Mucosa of descending colon (tissue), 3 donors: ENCODE measurements around the gene NFATC2IP. TPM values are rescaled to one million over a fixed set of nuclear protein-coding genes. Genes with fewer than 3 reads are reported as not detected.

Experiments
- ATAC-seq: fragments of 200-7000 bp; cut with Tn5 transposase; one replicate; pipeline ENCODE4 v1.9.1; 2020; ENCODE audit warnings: mild to moderate bottlenecking, moderate library complexity
- DNase-seq, 3 donors: peaks; one replicate each; pipeline ENCODE4 v3.0.0-alpha.2; 2020
- H3K36me3 ChIP-seq: fragments of 200-600 bp; one replicate; pipeline ENCODE4 v1.8.0; 2021; ENCODE audit warnings: low read depth, mild to moderate bottlenecking
- H3K4me1 ChIP-seq: fragments of 200-600 bp; one replicate; pipeline ENCODE4 v1.8.0; 2021; ENCODE audit warnings: low read depth, mild to moderate bottlenecking
- H3K4me3 ChIP-seq: fragments of 200-600 bp; one replicate; pipeline ENCODE4 v1.8.0; 2021; ENCODE audit warnings: mild to moderate bottlenecking
- H3K9me3 ChIP-seq: fragments of 200-600 bp; one replicate; pipeline ENCODE4 v1.8.0; 2021; ENCODE audit warnings: mild to moderate bottlenecking
- intact Hi-C, 2 donors: fragments of 100-400 bp; cut with DNase I in 1 of 2; cut with micrococcal nuclease in 1 of 2; formaldehyde crosslinking; loops; one replicate each; pipeline versions ENCODE4 v1.11.0 to v1.11.1; 2022; cut with DNase I, micrococcal nuclease
- total RNA-seq, 3 donors: library from RNA; stranded (reverse); fragmentation: NEBNext Ultra II Directional in 2 of 3; extraction: Animal tissue kit (Norgen Biotek cat#: 25700) in 2 of 3; gene quantifications; one replicate each; pipeline versions ENCODE4 v1.2.1 to v1.2.4, GENCODE V29; 2021 to 2023
- TF ChIP-seq, protein P1 (sequence below): fragments of 200-600 bp; IDR thresholded peaks from one replicate; pipeline ENCODE4 v1.8.0; 2022; ENCODE audit warnings: antibody characterized with exemption, mild to moderate bottlenecking
- donor health status: DM: no; HTN: no; CAD: no; lungs with moderate emphysema.
- donor health status: DM: no; HTN: no; CAD: no.
- donor health status: DM: no; HTN: yes; CAD: no.

The NFATC2IP gene
- total RNA-seq, 3 donors from 2014 or later: 45.0 to 57.9 (median 50.9) TPM

GRCh38 chr16:28927815-28928214 lies 22.9 kb upstream of the NFATC2IP start:
- ATAC-seq (no peak), DNase-seq (no peak)
- intact Hi-C loops: no loop called here
- TF ChIP-seq, protein P1, sequence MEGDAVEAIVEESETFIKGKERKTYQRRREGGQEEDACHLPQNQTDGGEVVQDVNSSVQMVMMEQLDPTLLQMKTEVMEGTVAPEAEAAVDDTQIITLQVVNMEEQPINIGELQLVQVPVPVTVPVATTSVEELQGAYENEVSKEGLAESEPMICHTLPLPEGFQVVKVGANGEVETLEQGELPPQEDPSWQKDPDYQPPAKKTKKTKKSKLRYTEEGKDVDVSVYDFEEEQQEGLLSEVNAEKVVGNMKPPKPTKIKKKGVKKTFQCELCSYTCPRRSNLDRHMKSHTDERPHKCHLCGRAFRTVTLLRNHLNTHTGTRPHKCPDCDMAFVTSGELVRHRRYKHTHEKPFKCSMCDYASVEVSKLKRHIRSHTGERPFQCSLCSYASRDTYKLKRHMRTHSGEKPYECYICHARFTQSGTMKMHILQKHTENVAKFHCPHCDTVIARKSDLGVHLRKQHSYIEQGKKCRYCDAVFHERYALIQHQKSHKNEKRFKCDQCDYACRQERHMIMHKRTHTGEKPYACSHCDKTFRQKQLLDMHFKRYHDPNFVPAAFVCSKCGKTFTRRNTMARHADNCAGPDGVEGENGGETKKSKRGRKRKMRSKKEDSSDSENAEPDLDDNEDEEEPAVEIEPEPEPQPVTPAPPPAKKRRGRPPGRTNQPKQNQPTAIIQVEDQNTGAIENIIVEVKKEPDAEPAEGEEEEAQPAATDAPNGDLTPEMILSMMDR: no peak
- Histone ChIP-seq H3K4me1 (peaks cover 6% of the 10 kb centered on the region), H3K36me3 (no peaks in the 10 kb centered on the region), H3K4me3 (no peak overlapping the region), H3K9me3 (no peaks in the 10 kb centered on the region)

GRCh38 chr16:28930203-28930602 lies 20.5 kb upstream of the NFATC2IP start:
- no peak for ATAC-seq
- intact Hi-C loops: no loop called here

DNA sequence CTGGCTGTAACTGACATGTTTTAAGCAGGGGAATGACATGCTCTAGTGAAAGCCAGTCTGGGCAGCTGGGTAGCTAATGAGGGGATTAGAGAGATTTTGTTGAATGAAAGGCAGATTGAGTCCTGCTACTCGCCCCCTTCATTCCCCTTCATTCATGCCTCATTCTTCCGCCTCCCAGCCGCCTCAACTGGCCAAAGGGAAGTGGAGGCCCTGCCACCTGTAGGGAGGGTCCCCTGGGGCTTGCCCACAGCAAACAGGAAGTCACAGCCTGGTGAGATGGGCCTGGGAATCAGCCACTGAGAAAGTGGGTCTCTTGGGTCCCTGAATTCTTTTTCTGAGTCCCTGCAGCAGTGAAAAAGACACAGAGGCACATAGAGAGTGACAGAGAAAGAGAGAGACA lies 20.1 kb upstream of the NFATC2IP start:
- intact Hi-C loops: no loop called here
- Histone ChIP-seq H3K4me1 (no peaks in the 10 kb centered on the region), H3K36me3 (no peaks in the 10 kb centered on the region), H3K4me3 (no peak overlapping the region), H3K9me3 (no peaks in the 10 kb centered on the region)
- DNase-seq (peak in 1 of 3 donors; percentile 67), ATAC-seq (peak; percentile 38)
- TF ChIP-seq, protein P1: no peak

More at GRCh38 chr16:28930203-28930602, 20.5 kb upstream of the NFATC2IP start:
- DNase-seq: no peak
- Histone ChIP-seq H3K4me3 (no peak overlapping the region), H3K4me1 (no peaks in the 10 kb centered on the region), H3K9me3 (no peaks in the 10 kb centered on the region), H3K36me3 (no peaks in the 10 kb centered on the region)
- TF ChIP-seq, protein P1: no peak

DNA sequence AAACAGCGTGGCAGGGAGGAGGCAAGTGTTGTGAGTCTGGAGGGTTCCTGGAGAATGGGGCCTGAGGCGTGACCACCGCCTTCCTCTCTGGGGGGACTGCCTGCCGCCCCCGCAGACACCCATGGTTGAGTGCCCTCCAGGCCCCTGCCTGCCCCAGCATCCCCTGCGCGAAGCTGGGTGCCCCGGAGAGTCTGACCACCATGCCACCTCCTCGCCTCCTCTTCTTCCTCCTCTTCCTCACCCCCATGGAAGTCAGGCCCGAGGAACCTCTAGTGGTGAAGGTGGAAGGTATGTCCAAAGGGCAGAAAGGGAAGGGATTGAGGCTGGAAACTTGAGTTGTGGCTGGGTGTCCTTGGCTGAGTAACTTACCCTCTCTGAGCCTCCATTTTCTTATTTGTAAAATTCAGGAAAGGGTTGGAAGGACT lies 18.9 kb upstream of the NFATC2IP start, which contains the start of gene CD19:
Gene CD19, plus strand, starts transcription at position 171 of the 425 bp plus-strand sequence. Its CDS starts 30 bp downstream, at position 201.
- intact Hi-C loops: no loop called here
- H3K9me3 ChIP-seq: no peaks in the 10 kb centered on the region
- H3K36me3 ChIP-seq: no peaks in the 10 kb centered on the region
- ATAC-seq (no peak), DNase-seq (peak in 1 of 3 donors; percentile 67)
- TF ChIP-seq, protein P1: no peak
- H3K4me1 ChIP-seq: peaks cover 5% of the 10 kb centered on the region
- H3K4me3 ChIP-seq: no peak within 1 kb of the TSS

DNA sequence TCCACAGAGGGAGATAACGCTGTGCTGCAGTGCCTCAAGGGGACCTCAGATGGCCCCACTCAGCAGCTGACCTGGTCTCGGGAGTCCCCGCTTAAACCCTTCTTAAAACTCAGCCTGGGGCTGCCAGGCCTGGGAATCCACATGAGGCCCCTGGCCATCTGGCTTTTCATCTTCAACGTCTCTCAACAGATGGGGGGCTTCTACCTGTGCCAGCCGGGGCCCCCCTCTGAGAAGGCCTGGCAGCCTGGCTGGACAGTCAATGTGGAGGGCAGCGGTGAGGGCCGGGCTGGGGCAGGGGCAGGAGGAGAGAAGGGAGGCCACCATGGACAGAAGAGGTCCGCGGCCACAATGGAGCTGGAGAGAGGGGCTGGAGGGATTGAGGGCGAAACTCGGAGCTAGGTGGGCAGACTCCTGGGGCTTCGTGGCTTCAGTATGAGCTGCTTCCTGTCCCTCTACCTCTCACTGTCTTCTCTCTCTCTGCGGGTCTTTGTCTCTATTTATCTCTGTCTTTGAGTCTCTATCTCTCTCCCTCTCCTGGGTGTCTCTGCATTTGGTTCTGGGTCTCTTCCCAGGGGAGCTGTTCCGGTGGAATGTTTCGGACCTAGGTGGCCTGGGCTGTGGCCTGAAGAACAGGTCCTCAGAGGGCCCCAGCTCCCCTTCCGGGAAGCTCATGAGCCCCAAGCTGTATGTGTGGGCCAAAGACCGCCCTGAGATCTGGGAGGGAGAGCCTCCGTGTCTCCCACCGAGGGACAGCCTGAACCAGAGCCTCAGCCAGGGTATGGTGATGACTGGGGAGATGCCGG lies 18.2 kb upstream of the NFATC2IP start:
- Histone ChIP-seq H3K4me1 (peaks cover 5% of the 10 kb centered on the region), H3K36me3 (no peaks in the 10 kb centered on the region), H3K9me3 (no peaks in the 10 kb centered on the region), H3K4me3 (no peak overlapping the region)
- ATAC-seq (no peak), DNase-seq (peak in 1 of 3 donors; percentile 51)
- TF ChIP-seq, protein P1: no peak
- intact Hi-C loops: no loop called here
